Pancreas (tissue), 10 donors: ENCODE measurements around the gene MRPS14. TPM values are rescaled to one million over a fixed set of nuclear protein-coding genes. Genes with fewer than 3 reads are reported as not detected.

Source experiments
- ATAC-seq, 4 donors: fragments of 200-7000 bp; cut with Tn5 transposase; one replicate each; pipeline versions ENCODE4 v1.8.0 to v1.9.1; 2020; ENCODE audit warnings: mild to moderate bottlenecking in 4 of 4, moderate library complexity in 4 of 4
- DNase-seq, 6 donors: peaks; one replicate each; pipeline ENCODE4 v3.0.0-alpha.2; 2020
- FAIRE-seq: peaks from 2 replicates; lab custom pipeline; 2012; peaks lifted over from hg19 to GRCh38; lab: Jason Lieb, UNC
- H3K27ac ChIP-seq, 4 donors: fragments of 200-600 bp; sonication (generic); 1 replicate in 3 of 4; 2 replicates in 1 of 4; pipeline versions ENCODE4 v1.5.0 to v1.8.0; 2020
- H3K27me3 ChIP-seq, 4 donors: fragments of 200-600 bp; one replicate each; pipeline ENCODE4 v1.8.0; 2021
- H3K36me3 ChIP-seq, 3 donors: fragments of 200-600 bp; sonication (generic) in 1 of 3; one replicate each; pipeline versions ENCODE4 v1.5.0 to v1.8.0; 2020 to 2021
- H3K4me1 ChIP-seq, 3 donors: fragments of 200-600 bp; one replicate each; pipeline ENCODE4 v1.8.0; 2021
- H3K4me3 ChIP-seq, 4 donors: fragments of 200-600 bp; sonication (generic) in 2 of 4; one replicate each; pipeline versions ENCODE4 v1.5.0 to v1.8.0; 2020 to 2021
- H3K9me3 ChIP-seq, 4 donors: fragments of 200-600 bp; one replicate each; pipeline ENCODE4 v1.8.0; 2021
- CTCF ChIP-seq, 4 donors: fragments of 200-600 bp; sonication (generic) in 3 of 4; IDR thresholded peaks; one replicate each; pipeline versions ENCODE4 v1.5.0 to v1.8.0; 2021; ENCODE audit warnings: antibody characterized with exemption in 4 of 4
- WGBS, 2 donors: extraction: QIAGEN DNeasy Blood & Tissue Kit; methylation state at CpG; one replicate each; pipeline ENCODE4 v1.1.7; 2013; 5-methylcytosine and 5-hydroxymethylcytosine counted together
- intact Hi-C, 3 donors: fragments of 100-400 bp; cut with DNase I; formaldehyde crosslinking; loops; one replicate each; pipeline versions ENCODE4 v1.11.1 to v1.14.2; 2022
- polyA plus RNA-seq, 2 donors: library from polyadenylated mRNA; stranded (reverse); fragments of 200-250 nt; gene quantifications; one replicate each; pipeline ENCODE4 v1.2.3, GENCODE V29; 2013
- total RNA-seq, 6 donors: library from RNA; stranded (reverse); fragmentation: NEBNext Ultra II Directional in 4 of 6; extraction: Animal tissue kit (Norgen Biotek cat#: 25700) in 4 of 6; gene quantifications; one replicate each; pipeline versions ENCODE4 v1.2.1 to v1.2.4, GENCODE V29; 2021 to 2023
- donor health status: healthy with polysubstance abuse.
- donor health status: DM: no; HTN: no; CAD: no; lungs with moderate emphysema.
- donor health status: DM: no; HTN: no; CAD: no.
- donor health status: control.
- donor health status: control.
- donor health status: Bipolar disorder and iron deficiency.
- donor health status: DM: yes; HTN: yes; CAD: no.
- donor health status: DM: no; HTN: no; CAD: no.
- donor health status: DM: no; HTN: no; CAD: no.
- donor health status: DM: yes; HTN: yes; CAD: no.

The MRPS14 gene
- total and polyA plus RNA-seq, 8 donors, result 6.8 to 19.9 (median 15.6) TPM

DNA sequence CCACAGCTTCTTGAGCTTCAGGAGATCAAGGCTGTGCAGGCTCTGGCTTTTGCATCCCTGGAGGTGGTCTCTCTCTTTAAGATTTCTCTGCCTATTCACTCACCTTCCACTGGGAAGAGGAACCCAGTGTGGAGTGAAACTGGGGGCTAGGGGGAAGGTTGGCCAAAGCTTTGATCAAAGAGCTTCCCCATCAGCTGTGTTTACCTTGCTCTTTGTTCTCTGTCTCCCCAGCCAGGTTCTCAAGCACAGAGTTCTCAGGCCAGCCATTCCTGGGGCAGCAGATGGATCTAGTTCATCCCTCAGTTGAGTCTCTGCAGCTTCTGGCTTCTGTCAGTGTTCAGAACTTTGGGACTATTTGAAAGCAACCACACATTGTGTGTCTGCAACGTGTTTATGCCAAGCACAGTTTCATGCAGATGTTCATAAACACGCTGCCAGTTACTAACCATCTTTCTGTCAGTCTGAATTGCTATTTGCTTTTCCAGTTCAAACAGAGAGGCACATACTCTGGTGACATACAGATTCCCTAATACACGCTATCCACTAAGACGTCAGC, 17.2 kb upstream of the MRPS14 start:
- WGBS, 2 donors, result 51 to 56% methylated on average over 4 of the region's 4 CpGs

DNA sequence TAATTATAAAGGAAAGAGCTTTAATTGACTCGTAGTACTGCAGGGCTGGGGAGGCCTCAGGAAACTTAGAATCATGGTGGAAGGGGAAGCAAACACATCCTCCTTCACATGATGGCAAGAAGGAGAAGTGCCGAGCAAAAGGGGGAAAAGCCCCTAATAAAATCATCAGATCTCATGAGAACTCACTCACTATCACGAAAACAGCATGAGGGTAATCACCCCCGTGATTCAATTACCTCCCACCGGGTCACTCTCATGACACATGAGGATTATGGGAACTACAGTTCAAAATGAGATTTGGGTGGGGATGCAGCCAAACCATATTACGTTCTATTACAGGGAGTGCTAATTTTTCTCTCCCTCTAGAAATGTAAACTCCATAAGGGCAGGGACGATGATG, 14.2 kb upstream of the MRPS14 start:
- no peak for FAIRE-seq
- H3K27me3 ChIP-seq, result no peaks in the 10 kb centered on the region
- 48 to 52% methylated on average over 7 of the region's 7 CpGs for WGBS, 2 donors
- no peak for DNase-seq
- intact Hi-C loops, result no loop called here
- no peak for TF ChIP-seq CTCF (IDR thresholded peaks at IDR 0.05)
- no peaks in the 10 kb centered on the region for H3K36me3 ChIP-seq
- H3K27ac ChIP-seq, result no peak overlapping the region
- no peaks in the 10 kb centered on the region for H3K4me1 ChIP-seq
- no peak overlapping the region for H3K4me3 ChIP-seq
- no peak for ATAC-seq
- H3K9me3 ChIP-seq, result no peaks in the 10 kb centered on the region

More for the DNA sequence above, 17.2 kb upstream of the MRPS14 start:
- no peaks in the 10 kb centered on the region for H3K4me1 ChIP-seq
- H3K27ac ChIP-seq, result no peak overlapping the region
- H3K36me3 ChIP-seq, result no peaks in the 10 kb centered on the region
- H3K4me3 ChIP-seq, result no peak overlapping the region
- no peak for DNase-seq
- no peaks in the 10 kb centered on the region for H3K27me3 ChIP-seq
- no peak for ATAC-seq
- H3K9me3 ChIP-seq, result no peaks in the 10 kb centered on the region
- no peak for FAIRE-seq
- TF ChIP-seq CTCF (IDR thresholded peaks at IDR 0.05), result no peak
- intact Hi-C loops, result no loop called here

DNA sequence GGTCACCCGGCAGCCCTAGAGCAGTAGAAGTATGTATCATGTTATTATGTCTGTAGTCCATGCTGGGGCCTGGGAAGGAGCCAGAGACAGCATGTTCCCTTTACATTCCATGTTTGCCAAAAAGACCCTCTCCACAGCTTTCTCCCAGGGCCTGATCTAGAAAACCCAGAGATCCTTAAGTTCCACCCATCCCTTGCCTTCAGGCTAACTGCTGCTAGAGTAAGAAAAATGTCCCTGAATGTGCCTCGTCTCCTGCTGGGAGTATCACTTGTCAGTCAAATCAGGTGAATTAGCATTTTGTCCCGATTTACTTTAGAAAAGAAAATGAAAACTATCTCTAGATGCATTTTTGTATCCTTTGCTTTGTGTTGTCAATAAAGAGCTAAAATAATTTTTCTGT, 13.3 kb upstream of the MRPS14 start:
- 59 to 65% methylated on average over 3 of the region's 3 CpGs for WGBS, 2 donors
- ATAC-seq (no peak), DNase-seq (no peak), FAIRE-seq (no peak)
- Histone ChIP-seq H3K27ac (no peak overlapping the region), H3K4me1 (no peaks in the 10 kb centered on the region), H3K36me3 (no peaks in the 10 kb centered on the region), H3K27me3 (no peaks in the 10 kb centered on the region), H3K4me3 (no peak overlapping the region), H3K9me3 (no peaks in the 10 kb centered on the region)
- intact Hi-C loops, result no loop called here
- no peak for TF ChIP-seq CTCF (IDR thresholded peaks at IDR 0.05)

GRCh38 chr1:175035865-175036264, 12.6 kb upstream of the MRPS14 start:
- no peaks in the 10 kb centered on the region for H3K9me3 ChIP-seq
- FAIRE-seq, result no peak

More at GRCh38 chr1:175035865-175036264, 12.6 kb upstream of the MRPS14 start:
- H3K4me1 ChIP-seq, result no peaks in the 10 kb centered on the region
- ATAC-seq, result peak in 1 of 4 donors; percentile 26
- no peak overlapping the region for H3K27ac ChIP-seq
- intact Hi-C loops, result no loop called here
- no peak for DNase-seq
- WGBS, 2 donors, result 69 to 85% methylated on average over 6 of the region's 6 CpGs
- H3K4me3 ChIP-seq, result no peak overlapping the region
- no peak for TF ChIP-seq CTCF (IDR thresholded peaks at IDR 0.05)
- H3K27me3 ChIP-seq, result no peaks in the 10 kb centered on the region
- H3K36me3 ChIP-seq, result no peaks in the 10 kb centered on the region
